ENCODE results near the gene ETV1. TPM values are rescaled to one million over a fixed set of nuclear protein-coding genes. Genes with fewer than 3 reads are reported as not detected.
"Not testable (repeated sequence)": the region's sequence is repeated elsewhere in the genome, so short reads cannot be mapped to it uniquely, and the experiment has no call there.

The ETV1 gene
- total and polyA plus RNA-seq, 2 donors from 2014 or later: 2.0 to 28.6 TPM

- no peaks in the 10 kb centered on the region for H3K9me3 ChIP-seq (ENCODE audit: control insufficient read depth in 2 of 3, insufficient read depth in 1 of 3, low read length in 3 of 3)
- DNase-seq (no peak), FAIRE-seq (no peak)
- H3K4me3 ChIP-seq (ENCODE audit: low read length in 3 of 3): no peak overlapping the region
- intact Hi-C loops (cut with DNase I): no loop called here
- H3K36me3 ChIP-seq (ENCODE audit: control insufficient read depth in 2 of 3, insufficient read depth in 3 of 3, low read length in 3 of 3): no peaks in the 10 kb centered on the region
- H3K27me3 ChIP-seq (ENCODE audit: control insufficient read depth, insufficient read depth, low read length): no peaks in the 10 kb centered on the region
- TF ChIP-seq, protein P1, sequence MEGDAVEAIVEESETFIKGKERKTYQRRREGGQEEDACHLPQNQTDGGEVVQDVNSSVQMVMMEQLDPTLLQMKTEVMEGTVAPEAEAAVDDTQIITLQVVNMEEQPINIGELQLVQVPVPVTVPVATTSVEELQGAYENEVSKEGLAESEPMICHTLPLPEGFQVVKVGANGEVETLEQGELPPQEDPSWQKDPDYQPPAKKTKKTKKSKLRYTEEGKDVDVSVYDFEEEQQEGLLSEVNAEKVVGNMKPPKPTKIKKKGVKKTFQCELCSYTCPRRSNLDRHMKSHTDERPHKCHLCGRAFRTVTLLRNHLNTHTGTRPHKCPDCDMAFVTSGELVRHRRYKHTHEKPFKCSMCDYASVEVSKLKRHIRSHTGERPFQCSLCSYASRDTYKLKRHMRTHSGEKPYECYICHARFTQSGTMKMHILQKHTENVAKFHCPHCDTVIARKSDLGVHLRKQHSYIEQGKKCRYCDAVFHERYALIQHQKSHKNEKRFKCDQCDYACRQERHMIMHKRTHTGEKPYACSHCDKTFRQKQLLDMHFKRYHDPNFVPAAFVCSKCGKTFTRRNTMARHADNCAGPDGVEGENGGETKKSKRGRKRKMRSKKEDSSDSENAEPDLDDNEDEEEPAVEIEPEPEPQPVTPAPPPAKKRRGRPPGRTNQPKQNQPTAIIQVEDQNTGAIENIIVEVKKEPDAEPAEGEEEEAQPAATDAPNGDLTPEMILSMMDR (IDR thresholded peaks at IDR 0.05; ENCODE audit: borderline replicate concordance, extremely low read depth, insufficient read depth): no peak
- H3K9ac ChIP-seq (ENCODE audit: low read length in 3 of 3): no peak overlapping the region
- H3K4me1 ChIP-seq (ENCODE audit: control insufficient read depth in 2 of 3, insufficient read depth in 2 of 3, low read depth in 1 of 3, low read length in 3 of 3): peaks cover 0 to 3% (median 0%) of the 10 kb centered on the region in 3 donors
- H3K27ac ChIP-seq (ENCODE audit: low read depth in 2 of 2, low read length in 2 of 2): no peak overlapping the region
Observed at GRCh38 chr7:13921062-13921461, 68.4 kb downstream of the ETV1 start.

GRCh38 chr7:13920053-13920697, 69.3 kb downstream of the ETV1 start:
- Histone ChIP-seq H3K4me3 (ENCODE audit: low read length in 3 of 3) (no peak overlapping the region), H3K9me3 (ENCODE audit: control insufficient read depth in 2 of 3, insufficient read depth in 1 of 3, low read length in 3 of 3) (no peaks in the 10 kb centered on the region), H3K9ac (ENCODE audit: low read length in 3 of 3) (no peak overlapping the region), H3K27ac (ENCODE audit: low read depth in 2 of 2, low read length in 2 of 2) (no peak overlapping the region), H3K36me3 (ENCODE audit: control insufficient read depth in 2 of 3, insufficient read depth in 3 of 3, low read length in 3 of 3) (no peaks in the 10 kb centered on the region), H3K27me3 (ENCODE audit: control insufficient read depth, insufficient read depth, low read length) (no peaks in the 10 kb centered on the region), H3K4me1 (ENCODE audit: control insufficient read depth in 2 of 3, insufficient read depth in 2 of 3, low read depth in 1 of 3, low read length in 3 of 3) (peaks cover 0 to 3% (median 0%) of the 10 kb centered on the region in 3 donors)
- TF ChIP-seq, protein P1 (IDR thresholded peaks at IDR 0.05; ENCODE audit: borderline replicate concordance, extremely low read depth, insufficient read depth): no peak
- FAIRE-seq: no peak
- peak in 4 of 5 donors; percentile 91 to 96 (median 94) for DNase-seq
- intact Hi-C loops (cut with DNase I): no loop called here

- H3K4me3 ChIP-seq (ENCODE audit: low read length in 3 of 3); H3K27me3 ChIP-seq (ENCODE audit: control insufficient read depth, insufficient read depth, low read length); FAIRE-seq; H3K9ac ChIP-seq (ENCODE audit: low read length in 3 of 3); intact Hi-C loops (cut with DNase I); H3K27ac ChIP-seq (ENCODE audit: low read depth in 2 of 2, low read length in 2 of 2); H3K36me3 ChIP-seq (ENCODE audit: control insufficient read depth in 2 of 3, insufficient read depth in 3 of 3, low read length in 3 of 3); H3K9me3 ChIP-seq (ENCODE audit: control insufficient read depth in 2 of 3, insufficient read depth in 1 of 3, low read length in 3 of 3); DNase-seq; H3K4me1 ChIP-seq (ENCODE audit: control insufficient read depth in 2 of 3, insufficient read depth in 2 of 3, low read depth in 1 of 3, low read length in 3 of 3): not testable (repeated sequence)
Observed at GRCh38 chr7:13918333-13918732, 71.1 kb downstream of the ETV1 start.

DNA sequence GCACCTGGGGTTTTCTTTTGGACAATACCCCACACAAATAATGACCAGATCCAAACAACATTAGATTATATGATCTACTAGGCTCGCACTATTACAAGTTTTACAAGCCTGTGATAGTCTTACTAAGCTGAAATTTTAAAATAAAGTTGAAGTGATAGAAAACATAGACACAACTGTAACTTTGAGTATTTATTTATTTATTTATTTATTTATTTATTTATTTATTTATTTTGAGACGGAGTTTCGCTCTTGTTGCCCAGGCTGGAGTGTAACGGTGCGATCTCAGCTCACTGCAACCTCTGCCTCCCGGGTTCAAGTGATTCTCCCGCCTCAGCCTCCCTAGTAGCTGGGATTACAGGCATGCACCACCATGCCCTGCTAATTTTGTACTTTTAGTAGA, 72.4 kb downstream of the ETV1 start:
- intact Hi-C loops (cut with DNase I); H3K4me1 ChIP-seq (ENCODE audit: control insufficient read depth in 2 of 3, insufficient read depth in 2 of 3, low read depth in 1 of 3, low read length in 3 of 3); FAIRE-seq; DNase-seq; H3K27ac ChIP-seq (ENCODE audit: low read depth in 2 of 2, low read length in 2 of 2); H3K27me3 ChIP-seq (ENCODE audit: control insufficient read depth, insufficient read depth, low read length); H3K36me3 ChIP-seq (ENCODE audit: control insufficient read depth in 2 of 3, insufficient read depth in 3 of 3, low read length in 3 of 3); H3K9ac ChIP-seq (ENCODE audit: low read length in 3 of 3); H3K4me3 ChIP-seq (ENCODE audit: low read length in 3 of 3); H3K9me3 ChIP-seq (ENCODE audit: control insufficient read depth in 2 of 3, insufficient read depth in 1 of 3, low read length in 3 of 3): not testable (repeated sequence)
